ENCODE results near the gene SLC22A13.
"Not testable (repeated sequence)": the region's sequence is repeated elsewhere in the genome, so short reads cannot be mapped to it uniquely, and the experiment has no call there.

Gene SLC22A13

GRCh38 chr3:38264353-38264771, 1.2 kb upstream of the SLC22A13 start:
- DNase-seq (ENCODE audit: low read depth): no peak

DNA sequence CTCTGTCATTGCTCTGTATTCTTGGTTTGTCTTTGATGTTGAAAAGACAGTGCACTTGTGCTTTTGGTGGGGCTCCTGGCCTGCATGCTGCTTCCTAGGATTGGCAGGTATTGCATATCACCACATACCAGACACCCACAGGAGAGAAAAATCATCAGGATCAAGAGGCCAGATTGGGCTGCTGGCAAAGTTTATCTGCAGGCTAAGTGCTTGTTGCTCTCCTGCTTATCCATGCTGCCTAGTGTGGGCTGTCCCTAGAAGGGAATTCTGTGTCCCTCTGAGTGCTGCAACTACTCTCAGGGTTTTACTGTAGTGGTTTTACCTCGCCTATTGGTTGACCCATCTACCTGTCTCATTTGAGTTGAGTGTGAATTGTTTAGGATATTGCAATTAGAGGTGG, 833 bp upstream of the SLC22A13 start:
- DNase-seq (ENCODE audit: low read depth): no peak

DNA sequence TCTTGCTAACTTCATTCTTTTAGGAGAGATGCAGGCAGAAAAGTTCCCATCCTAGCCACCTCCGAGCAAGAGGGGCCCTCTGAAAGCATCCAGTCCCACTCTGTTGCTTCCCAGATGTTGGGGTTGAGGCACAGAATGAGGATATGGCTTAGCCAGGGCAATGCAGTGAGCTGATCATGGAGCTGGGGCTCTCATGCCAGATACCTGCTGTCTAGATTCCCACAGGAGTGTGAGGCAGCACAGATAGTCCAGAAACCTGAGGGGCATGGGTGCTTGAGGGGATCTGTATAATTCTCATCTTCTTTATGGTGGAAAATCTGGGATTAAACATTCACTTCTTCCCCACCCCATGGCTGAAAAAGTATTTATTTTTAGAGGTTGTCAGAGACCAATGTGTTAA, 1.2 kb downstream of the SLC22A13 start:
- no peak for DNase-seq (ENCODE audit: low read depth)

DNA sequence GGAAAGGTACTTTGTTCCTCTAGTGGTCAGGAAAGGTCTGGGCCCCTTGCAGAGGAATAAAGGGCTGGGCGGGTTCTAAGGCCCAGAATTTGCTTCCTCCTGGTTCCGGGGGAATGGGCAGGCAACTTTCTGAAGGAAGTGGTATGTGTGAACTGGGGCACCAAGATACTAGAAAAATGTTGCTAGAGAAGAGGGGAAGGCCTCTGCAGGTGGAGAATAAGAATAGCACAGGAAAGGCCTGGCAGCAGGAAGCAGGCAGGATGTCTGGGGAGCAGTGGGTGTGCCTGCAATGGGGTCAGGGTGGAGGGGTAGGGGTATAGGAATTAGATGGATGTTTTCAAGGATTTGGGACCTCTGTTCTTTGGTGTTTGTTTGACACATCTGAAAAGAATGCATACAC, 2.0 kb downstream of the SLC22A13 start:
- no peak for DNase-seq (ENCODE audit: low read depth)

DNA sequence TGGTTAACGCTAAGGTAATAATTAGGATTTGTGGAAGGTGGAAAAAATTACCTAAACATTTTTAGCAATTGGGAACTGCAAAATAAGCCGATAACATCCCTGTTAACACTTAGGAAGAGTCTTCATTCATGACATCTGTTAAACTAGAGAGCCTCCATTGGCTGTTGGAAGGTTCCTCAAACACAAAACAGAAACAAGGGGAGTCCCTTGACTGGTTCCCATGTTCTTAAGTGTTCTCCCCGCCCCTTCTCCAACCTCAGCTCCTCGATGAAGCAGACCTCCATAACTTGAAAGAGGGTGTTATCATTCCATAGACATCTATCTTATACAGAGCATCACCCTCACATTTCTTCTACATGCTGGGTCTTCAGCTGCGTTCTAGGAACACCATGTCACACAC, 2.5 kb downstream of the SLC22A13 start:
- no peak for DNase-seq (ENCODE audit: low read depth)

GRCh38 chr3:38268522-38268921, 2.9 kb downstream of the SLC22A13 start:
- DNase-seq (ENCODE audit: low read depth): no peak

DNA sequence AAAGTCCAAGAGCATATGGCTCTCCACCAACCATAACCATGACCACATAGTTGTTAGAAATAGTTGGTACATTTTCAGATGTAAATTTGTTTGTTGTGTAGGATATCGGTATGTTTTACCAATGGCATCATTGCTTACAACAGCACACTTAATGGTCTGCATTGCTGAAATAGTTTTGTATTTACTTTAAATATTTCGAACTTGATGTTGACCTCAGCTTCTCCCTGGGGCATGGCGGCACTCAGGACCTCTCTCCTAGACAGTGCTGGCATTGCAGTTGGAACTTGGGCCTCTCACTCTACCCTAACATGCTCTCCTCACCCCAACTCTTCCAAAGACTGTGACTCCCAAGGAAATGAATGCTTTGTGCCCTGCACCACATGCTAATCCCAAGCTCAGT, 5.0 kb downstream of the SLC22A13 start:
- no peak for DNase-seq (ENCODE audit: low read depth)

GRCh38 chr3:38271553-38271952, 5.9 kb downstream of the SLC22A13 start:
- DNase-seq (ENCODE audit: low read depth): no peak

GRCh38 chr3:38274864-38275649, 9.4 kb downstream of the SLC22A13 start:
- no peak for DNase-seq (ENCODE audit: low read depth)

- DNase-seq (ENCODE audit: low read depth): no peak
Observed at GRCh38 chr3:38275658-38276057, 10.0 kb downstream of the SLC22A13 start.

- DNase-seq (ENCODE audit: low read depth): no peak
Observed at GRCh38 chr3:38276081-38276916, 10.7 kb downstream of the SLC22A13 start.

GRCh38 chr3:38276917-38277630, 11.5 kb downstream of the SLC22A13 start:
- no peak for DNase-seq (ENCODE audit: low read depth)

DNA sequence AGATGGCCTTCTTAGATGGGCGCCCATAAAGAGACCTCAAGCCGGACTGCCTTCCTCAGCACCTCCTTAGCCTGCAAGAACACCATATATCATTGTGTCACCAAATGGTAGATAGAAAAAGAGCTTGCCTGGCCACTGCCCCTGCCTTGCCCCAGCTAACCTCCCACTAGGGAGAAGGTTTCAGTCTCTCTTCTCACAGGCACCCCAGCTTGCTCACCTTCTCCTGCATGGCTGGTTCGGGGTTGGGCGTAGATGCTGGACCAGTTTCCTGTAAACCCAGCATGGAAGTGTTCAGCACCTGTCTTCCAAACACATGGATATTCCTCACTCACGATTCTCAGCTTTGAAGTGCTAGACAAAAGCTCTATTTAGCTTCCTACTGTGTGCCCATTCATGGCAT, 13.2 kb downstream of the SLC22A13 start:
- no peak for DNase-seq (ENCODE audit: low read depth)

DNA sequence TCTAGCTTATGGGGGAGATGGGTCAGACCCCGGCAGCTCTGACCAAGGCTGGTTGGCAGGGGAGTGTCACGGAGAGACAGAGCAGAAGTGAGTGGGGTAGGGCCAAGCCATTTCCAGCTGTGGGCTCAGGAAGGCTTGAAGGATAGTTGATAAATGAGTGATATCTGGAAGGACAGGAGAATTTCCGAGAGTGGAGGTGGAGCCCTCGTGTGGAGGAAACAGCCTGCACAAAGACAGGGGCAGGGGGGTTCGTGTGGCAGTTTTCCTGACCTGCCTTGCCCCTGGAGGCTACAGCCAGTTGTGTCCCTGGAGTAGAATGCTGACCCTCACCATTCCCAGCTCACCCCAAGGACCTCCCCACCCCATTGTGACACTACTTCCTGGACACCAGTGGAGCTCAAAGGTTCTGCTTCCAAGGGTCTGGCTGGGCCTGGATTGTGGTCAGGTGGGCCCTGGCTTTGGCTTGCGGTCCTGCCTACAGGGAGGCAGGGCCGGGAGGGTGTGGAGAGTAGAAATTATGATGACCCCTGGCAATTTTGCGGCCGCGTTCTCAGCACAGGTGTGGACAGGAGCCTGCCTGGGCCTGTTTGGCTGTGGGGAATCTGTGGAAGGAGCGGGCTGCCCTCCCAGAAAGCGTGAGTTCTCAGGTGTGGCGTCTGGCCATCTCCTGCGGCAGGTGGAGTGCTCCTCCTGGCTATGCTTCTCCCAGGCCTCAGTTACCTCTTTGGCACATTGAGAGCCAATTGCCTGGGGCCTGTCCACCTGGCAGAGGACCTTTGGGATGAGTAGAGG, 16.5 kb downstream of the SLC22A13 start, which contains the start of gene SLC22A14:
Gene SLC22A14 (plus strand): TSS at position 400 of the 792 bp plus-strand sequence. CDS start 23,733 bp downstream, outside the sequence.
- no peak for DNase-seq (ENCODE audit: low read depth)

DNA sequence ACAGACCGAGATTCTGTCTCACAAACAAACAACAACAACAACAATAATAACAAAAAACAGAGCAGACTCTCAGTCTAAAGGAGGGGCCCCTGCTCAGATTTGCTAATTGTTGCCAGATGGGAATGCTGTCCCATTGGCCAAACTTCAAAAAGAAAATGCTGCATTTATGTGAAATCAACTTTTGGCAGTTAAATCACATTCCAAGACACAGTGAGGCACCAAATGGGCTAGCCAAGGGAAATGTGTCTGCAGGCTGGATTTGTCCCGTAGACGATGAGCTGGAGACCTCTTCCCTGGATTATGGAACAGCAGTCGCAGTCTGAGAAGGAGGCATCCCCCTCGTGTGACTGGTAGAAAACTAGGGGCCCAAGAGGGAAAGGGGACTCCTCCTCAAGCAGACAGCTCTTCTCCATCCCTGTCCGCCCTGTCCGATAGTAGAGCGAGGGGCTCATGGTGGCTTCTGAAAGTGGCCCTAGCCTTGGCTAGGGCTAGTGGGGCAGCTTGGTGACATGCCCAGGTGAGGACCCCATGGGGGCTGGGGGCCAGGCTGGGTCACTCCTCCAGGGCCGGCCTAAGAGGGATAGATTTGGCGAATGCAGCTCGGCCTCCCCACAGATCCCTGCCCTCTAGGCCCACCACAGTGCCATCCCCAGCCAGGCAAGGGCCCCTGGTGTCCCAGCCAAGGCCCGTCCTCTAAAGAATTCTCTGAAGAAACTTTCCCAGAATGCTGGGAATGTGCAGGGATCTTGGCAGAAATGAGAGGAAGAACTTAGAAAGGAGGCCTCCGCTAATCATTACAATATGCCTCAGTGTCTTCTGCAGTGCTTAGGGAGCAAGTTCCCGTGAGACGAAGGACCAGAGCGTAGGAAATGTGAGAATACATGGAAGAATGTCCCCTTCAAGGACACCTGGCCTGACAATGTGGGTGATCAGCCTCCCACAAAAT, 18.5 kb downstream of the SLC22A13 start:
- DNase-seq (ENCODE audit: low read depth): no peak

DNA sequence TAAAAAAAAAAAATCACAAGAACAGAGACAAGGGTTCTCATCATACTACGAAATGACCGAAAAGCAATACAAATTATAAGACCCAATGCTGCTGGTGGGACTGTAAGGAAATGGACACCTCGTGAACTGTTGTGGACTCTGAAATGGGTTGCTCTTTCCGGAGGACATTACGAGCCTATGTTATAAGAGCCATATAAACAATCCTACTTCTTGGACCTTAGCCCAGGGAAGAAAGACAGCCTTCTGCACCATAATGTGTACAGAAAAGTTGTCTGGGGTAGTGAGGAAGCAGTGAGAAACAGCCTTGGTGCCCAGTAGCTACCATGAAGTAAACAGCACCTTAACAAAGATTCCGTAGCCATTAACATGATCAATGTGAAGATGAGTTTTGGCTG, 19.1 kb downstream of the SLC22A13 start:
- DNase-seq (ENCODE audit: low read depth): no peak

- DNase-seq (ENCODE audit: low read depth): not testable (repeated sequence)
Observed at GRCh38 chr3:38289286-38290217, 23.9 kb downstream of the SLC22A13 start.

DNA sequence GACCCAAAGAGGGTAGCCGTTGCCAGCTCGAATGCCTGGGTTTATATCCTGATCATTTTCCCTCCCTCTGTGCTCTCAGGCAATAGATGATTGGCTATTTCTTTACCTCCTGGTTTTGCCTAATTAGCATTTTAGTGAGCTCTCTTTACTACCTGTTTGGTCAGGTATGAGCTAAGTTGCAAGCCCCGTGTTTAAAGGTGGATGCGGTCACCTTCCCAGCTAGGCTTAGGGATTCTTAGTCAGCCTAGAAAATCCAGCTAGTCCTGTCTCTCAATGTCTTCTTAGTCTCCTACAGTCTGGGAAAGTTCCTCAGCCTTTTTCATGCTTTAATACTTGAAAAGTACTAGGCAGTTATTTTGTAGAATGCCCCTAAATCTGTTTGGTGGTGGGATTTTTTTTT, 31.4 kb downstream of the SLC22A13 start:
- DNase-seq (ENCODE audit: low read depth): not testable (repeated sequence)

- DNase-seq (ENCODE audit: low read depth): no peak
Observed at GRCh38 chr3:38297537-38297936, 31.9 kb downstream of the SLC22A13 start.
